CD4-positive, alpha-beta T cell (primary cell): Measurements from ENCODE around the gene TMEM203. TPM values are rescaled to one million over a fixed set of nuclear protein-coding genes. Genes with fewer than 3 reads are reported as not detected.

Experiments
- ATAC-seq: fragments of 200-7000 bp; cut with Tn5 transposase; one replicate; pipeline ENCODE4 v1.10.0; 2022; ENCODE audit warnings: mild to moderate bottlenecking; ENCODE audit not compliant: poor library complexity
- CTCF ChIA-PET: fragments of 350-600 bp; sonication (Branson Sonifier 250); formaldehyde crosslinking; loops from one replicate; lab custom pipeline; 2021; ENCODE audit warnings: antibody characterized with exemption, inconsistent platforms; lab: Charles Lee
- POLR2A ChIA-PET: fragments of 350-600 bp; sonication (Branson Sonifier 250); formaldehyde crosslinking; loops from one replicate; lab custom pipeline; 2021; ENCODE audit warnings: antibody characterized with exemption, inconsistent platforms; lab: Charles Lee
- DNase-seq, 14 experiments: peaks; one replicate each; pipeline ENCODE4 v3.0.0-alpha.2; 2013 to 2020; ENCODE audit warnings: mixed read lengths in 2 of 14
- H3K27ac ChIP-seq, 2 donors: one replicate each; pipeline versions ENCODE4 v1.5.1 to v1.7.0; 2013; ENCODE audit warnings: low read length in 2 of 2, low read depth in 1 of 2, mild to moderate bottlenecking in 1 of 2
- H3K27me3 ChIP-seq, 2 experiments: 1 replicate in 1 of 2; 2 replicates in 1 of 2; pipeline versions ENCODE4 v1.6.1 to v1.7.0; 2013; ENCODE audit warnings: low read length in 2 of 2, control low read depth in 1 of 2, mild to moderate bottlenecking in 1 of 2, moderate library complexity in 1 of 2; ENCODE audit not compliant: insufficient read depth in 2 of 2, control insufficient read depth in 1 of 2
- H3K36me3 ChIP-seq: one replicate; pipeline ENCODE4 v1.6.1; 2013; ENCODE audit warnings: low read length, control low read depth; ENCODE audit not compliant: insufficient read depth
- H3K4me1 ChIP-seq: one replicate; pipeline ENCODE4 v1.6.1; 2013; ENCODE audit warnings: low read length, control low read depth; ENCODE audit not compliant: insufficient read depth
- H3K4me3 ChIP-seq: one replicate; pipeline ENCODE4 v1.5.1; 2013; ENCODE audit warnings: mild to moderate bottlenecking, low read length, moderate library complexity
- H3K9me3 ChIP-seq, 2 experiments: 1 replicate in 1 of 2; 2 replicates in 1 of 2; pipeline versions ENCODE4 v1.6.1 to v1.7.0; 2013; ENCODE audit warnings: low read length in 2 of 2, mild to moderate bottlenecking in 2 of 2, control low read depth in 1 of 2, moderate library complexity in 1 of 2; ENCODE audit not compliant: control insufficient read depth in 1 of 2, insufficient read depth in 1 of 2
- H3K27ac Mint-ChIP-seq: one replicate; pipeline ENCODE4 v1.8.0; 2020; ENCODE audit warnings: mixed read lengths
- H3K27me3 Mint-ChIP-seq: one replicate; pipeline ENCODE4 v1.8.0; 2021; ENCODE audit warnings: mixed read lengths
- H3K36me3 Mint-ChIP-seq: one replicate; pipeline ENCODE4 v1.8.0; 2021; ENCODE audit warnings: low read depth, mixed read lengths
- H3K4me1 Mint-ChIP-seq: one replicate; pipeline ENCODE4 v1.8.0; 2021; ENCODE audit warnings: low read depth, mixed read lengths
- H3K4me3 Mint-ChIP-seq: one replicate; pipeline ENCODE4 v1.8.0; 2020; ENCODE audit warnings: mild to moderate bottlenecking, mixed read lengths
- H3K9me3 Mint-ChIP-seq: one replicate; pipeline ENCODE4 v1.8.0; 2020; ENCODE audit warnings: mixed read lengths
- intact Hi-C, 2 experiments: fragments of 100-400 bp; cut with DNase I in 1 of 2; cut with micrococcal nuclease in 1 of 2; formaldehyde crosslinking; loops; one replicate each; pipeline versions ENCODE4 v1.15.1 to v1.9.0; 2023 to 2025; cut with DNase I, micrococcal nuclease
- total RNA-seq, 174 experiments: library from RNA in 2 of 174; stranded (reverse) in 2 of 174; gene quantifications; one replicate each; pipeline ENCODE4 v1.2.3 and lab custom pipeline; 2021 to 2026
- TF ChIP-seq, protein P1 (sequence below): fragments of 200-600 bp; IDR thresholded peaks from one replicate; pipeline ENCODE4 v1.8.0; 2022; ENCODE audit warnings: antibody characterized with exemption, mild to moderate bottlenecking

The TMEM203 gene
- total RNA-seq, 2 experiments from 2014 or later: 18.2 to 18.7 TPM

- no peaks in the 10 kb centered on the region for H3K9me3 Mint-ChIP-seq
- H3K27me3 Mint-ChIP-seq: no peaks in the 10 kb centered on the region
- no peak overlapping the region for H3K27ac ChIP-seq
- H3K9me3 ChIP-seq: no peaks in the 10 kb centered on the region
- H3K27me3 ChIP-seq: no peaks in the 10 kb centered on the region
- ATAC-seq (no peak), DNase-seq (no peak)
- intact Hi-C loops: no loop called here
- TF ChIP-seq, protein P1, sequence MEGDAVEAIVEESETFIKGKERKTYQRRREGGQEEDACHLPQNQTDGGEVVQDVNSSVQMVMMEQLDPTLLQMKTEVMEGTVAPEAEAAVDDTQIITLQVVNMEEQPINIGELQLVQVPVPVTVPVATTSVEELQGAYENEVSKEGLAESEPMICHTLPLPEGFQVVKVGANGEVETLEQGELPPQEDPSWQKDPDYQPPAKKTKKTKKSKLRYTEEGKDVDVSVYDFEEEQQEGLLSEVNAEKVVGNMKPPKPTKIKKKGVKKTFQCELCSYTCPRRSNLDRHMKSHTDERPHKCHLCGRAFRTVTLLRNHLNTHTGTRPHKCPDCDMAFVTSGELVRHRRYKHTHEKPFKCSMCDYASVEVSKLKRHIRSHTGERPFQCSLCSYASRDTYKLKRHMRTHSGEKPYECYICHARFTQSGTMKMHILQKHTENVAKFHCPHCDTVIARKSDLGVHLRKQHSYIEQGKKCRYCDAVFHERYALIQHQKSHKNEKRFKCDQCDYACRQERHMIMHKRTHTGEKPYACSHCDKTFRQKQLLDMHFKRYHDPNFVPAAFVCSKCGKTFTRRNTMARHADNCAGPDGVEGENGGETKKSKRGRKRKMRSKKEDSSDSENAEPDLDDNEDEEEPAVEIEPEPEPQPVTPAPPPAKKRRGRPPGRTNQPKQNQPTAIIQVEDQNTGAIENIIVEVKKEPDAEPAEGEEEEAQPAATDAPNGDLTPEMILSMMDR: no peak
- POLR2A ChIA-PET: interaction anchor here (1.0 kb wide), 1 partner anchor 8 kb away, joined by 3 read pairs; no protein-coding TSS in a partner anchor
- no peak overlapping the region for H3K4me3 Mint-ChIP-seq
- no peaks in the 10 kb centered on the region for H3K4me1 ChIP-seq
- no peak overlapping the region for H3K27ac Mint-ChIP-seq
- no peak overlapping the region for H3K4me3 ChIP-seq
- no peaks in the 10 kb centered on the region for H3K36me3 Mint-ChIP-seq
- no peaks in the 10 kb centered on the region for H3K4me1 Mint-ChIP-seq
- CTCF ChIA-PET: no interaction called here
- H3K36me3 ChIP-seq: peaks cover 6% of the 10 kb centered on the region
Observed at GRCh38 chr9:137214620-137215019, 9.2 kb upstream of the TMEM203 start.

DNA sequence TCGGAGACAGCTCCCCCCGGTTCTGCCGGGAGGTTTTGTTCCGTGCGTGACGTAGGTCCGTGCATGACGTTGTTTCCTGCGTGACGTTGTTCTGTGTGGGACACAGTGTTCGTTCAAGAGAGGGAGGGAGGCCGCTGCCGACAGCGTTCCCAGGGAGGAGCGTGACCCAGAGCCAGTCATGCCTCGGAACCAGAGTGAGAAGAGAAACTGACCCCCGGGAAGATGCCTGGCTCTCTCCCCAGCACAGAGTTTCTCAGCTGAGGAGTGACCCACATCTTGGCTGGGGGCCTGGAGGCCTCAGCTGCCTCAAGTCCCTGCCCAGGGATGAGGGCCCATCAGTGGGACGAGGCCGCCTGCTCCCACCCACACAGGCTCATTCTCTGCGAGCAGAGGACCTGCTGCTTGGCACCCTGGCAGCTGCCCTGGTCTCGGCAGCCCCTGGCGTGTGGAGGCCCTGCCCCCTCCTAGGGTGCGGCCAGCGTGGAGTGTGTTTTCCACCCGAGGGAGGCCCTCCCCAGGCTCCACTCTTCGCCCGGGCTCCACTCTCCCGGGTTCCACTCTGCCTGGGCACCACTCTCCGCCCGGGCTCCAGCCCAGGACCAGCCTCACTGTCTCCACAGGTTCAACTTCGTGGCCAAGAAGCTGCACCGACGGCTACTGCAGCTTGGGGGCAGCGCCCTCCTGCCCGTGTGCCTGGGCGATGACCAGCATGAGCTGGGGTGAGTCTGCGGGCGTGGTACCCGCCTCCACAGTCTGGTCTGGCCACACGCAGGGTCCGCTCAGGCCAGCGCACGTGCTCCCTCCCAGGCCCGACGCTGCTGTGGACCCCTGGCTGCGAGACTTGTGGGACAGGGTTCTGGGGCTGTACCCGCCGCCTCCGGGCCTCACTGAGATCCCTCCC, 8.0 kb upstream of the TMEM203 start:
- Histone ChIP-seq H3K36me3 (peaks cover 10% of the 10 kb centered on the region), H3K27me3 (no peaks in the 10 kb centered on the region), H3K27ac (no peak overlapping the region), H3K4me1 (no peaks in the 10 kb centered on the region), H3K4me3 (no peak overlapping the region), H3K9me3 (no peaks in the 10 kb centered on the region)
- POLR2A ChIA-PET: no interaction called here
- H3K4me3 Mint-ChIP-seq: no peak overlapping the region
- H3K36me3 Mint-ChIP-seq: no peaks in the 10 kb centered on the region
- CTCF ChIA-PET: no interaction called here
- no peaks in the 10 kb centered on the region for H3K27me3 Mint-ChIP-seq
- H3K27ac Mint-ChIP-seq: no peak overlapping the region
- TF ChIP-seq, protein P1: no peak
- intact Hi-C loops: no loop called here
- DNase-seq: no peak
- H3K9me3 Mint-ChIP-seq: no peaks in the 10 kb centered on the region
- no peak for ATAC-seq
- no peaks in the 10 kb centered on the region for H3K4me1 Mint-ChIP-seq

DNA sequence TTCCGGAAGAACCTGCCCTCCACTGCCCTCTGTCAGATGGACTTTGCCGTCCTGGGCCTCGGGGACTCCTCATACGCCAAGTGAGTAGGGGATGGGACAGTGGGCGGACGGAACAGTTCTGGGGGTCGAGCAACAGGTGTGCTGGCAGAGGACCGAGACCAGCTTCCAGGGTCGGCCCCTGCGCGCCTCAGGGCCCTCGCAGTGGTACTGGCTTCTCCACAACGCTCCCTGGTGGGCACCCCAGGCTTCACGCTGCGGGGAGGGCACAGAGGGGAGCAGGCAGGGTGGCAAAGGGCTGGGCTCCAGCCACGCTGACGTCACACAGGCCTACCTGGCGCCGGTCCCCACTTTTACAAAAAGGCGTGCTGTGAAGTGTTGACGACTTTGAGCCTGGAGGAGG, 7.1 kb upstream of the TMEM203 start:
- no peak overlapping the region for H3K4me3 Mint-ChIP-seq
- H3K36me3 Mint-ChIP-seq: peaks cover under 1% of the 10 kb centered on the region
- H3K4me1 Mint-ChIP-seq: peaks cover 1% of the 10 kb centered on the region
- intact Hi-C loops: no loop called here
- TF ChIP-seq, protein P1: no peak
- no peak overlapping the region for H3K27ac ChIP-seq
- H3K9me3 Mint-ChIP-seq: no peaks in the 10 kb centered on the region
- no peaks in the 10 kb centered on the region for H3K27me3 ChIP-seq
- CTCF ChIA-PET: no interaction called here
- ATAC-seq: no peak
- no peak overlapping the region for H3K27ac Mint-ChIP-seq
- no peaks in the 10 kb centered on the region for H3K9me3 ChIP-seq
- no peaks in the 10 kb centered on the region for H3K27me3 Mint-ChIP-seq
- POLR2A ChIA-PET: no interaction called here
- no peak overlapping the region for H3K4me3 ChIP-seq
- no peaks in the 10 kb centered on the region for H3K4me1 ChIP-seq
- no peak for DNase-seq
- H3K36me3 ChIP-seq: peaks cover 10% of the 10 kb centered on the region
